HCT116 (cell line): ENCODE results near the gene TMEM174. TPM values are rescaled to one million over a fixed set of nuclear protein-coding genes. Genes with fewer than 3 reads are reported as not detected.

Experiments used
- ATAC-seq: fragments of 200-7000 bp; cut with Tn5 transposase; 2 replicates; pipeline ENCODE4 v1.9.1; 2020; ENCODE audit warnings: mild to moderate bottlenecking, moderate library complexity
- BruUV-seq: library from RNA; stranded (reverse); fragments of 400-500 nt; replicated peaks from 2 replicates; lab custom pipeline; 2021; lab: Mats Ljungman, UMichigan
- CTCF ChIA-PET: fragments of 300-600 bp; sonication (Branson Sonifier 250); formaldehyde crosslinking; loops from one replicate; lab custom pipeline; 2021; ENCODE audit warnings: antibody characterized with exemption; lab: Charles Lee
- POLR2A ChIA-PET: fragments of 300-600, 350-600 bp; sonication (Branson Sonifier 250); formaldehyde crosslinking; loops from one replicate; lab custom pipeline; 2021; ENCODE audit warnings: antibody characterized with exemption; lab: Charles Lee
- RAD21 ChIA-PET, 2 experiments: fragments of 300-600 bp; sonication (Branson Sonifier 250); formaldehyde crosslinking; loops; one replicate each; lab custom pipeline; 2023; ENCODE audit warnings: low total read pairs in 2 of 2; ENCODE audit not compliant: uncharacterized antibody in 2 of 2, unreplicated experiment in 2 of 2, low non-redundant PET in 1 of 2; lab: Charles Lee
- DNase-seq: peaks from one replicate; pipeline ENCODE4 v3.0.0-alpha.2; 2010; ENCODE audit warnings: low read depth, low spot score
- H2AFZ ChIP-seq: fragments of 200-600 bp; shearing (Covaris generic), sonication (generic); 2 replicates; pipeline ENCODE4 v1.6.1; 2017; ENCODE audit warnings: low read depth, mixed run types, mixed read lengths, antibody characterized with exemption, low read length; ENCODE audit not compliant: poor library complexity, severe bottlenecking
- H3K27ac ChIP-seq: 2 replicates; pipeline ENCODE4 v1.5.1; 2012; ENCODE audit warnings: low read depth, low read length
- H3K27me3 ChIP-seq: fragments of 200-600 bp; sonication (generic); 2 replicates; pipeline ENCODE4 v1.6.1; 2016; ENCODE audit warnings: mixed run types, low read length, mixed read lengths; ENCODE audit not compliant: insufficient read depth
- H3K36me3 ChIP-seq, 2 experiments: fragments of 200-500 bp in 1 of 2; fragments of 200-600 bp in 1 of 2; sonication (Bioruptor generic) in 1 of 2; sonication (generic) in 1 of 2; 2 replicates each; pipeline versions ENCODE4 v1.5.1 to v1.6.1; 2014 to 2016; ENCODE audit warnings: low read length in 2 of 2, inconsistent platforms in 1 of 2, mixed read lengths in 1 of 2, mixed run types in 1 of 2; ENCODE audit not compliant: insufficient read depth in 2 of 2, control insufficient read depth in 1 of 2
- H3K4me1 ChIP-seq, 2 experiments: fragments of 200-600 bp in 1 of 2; sonication (generic) in 1 of 2; 2 replicates each; pipeline versions ENCODE4 v1.5.1 to v1.6.1; 2012 to 2017; ENCODE audit warnings: low read length in 2 of 2, inconsistent platforms in 1 of 2, mild to moderate bottlenecking in 1 of 2, mixed read lengths in 1 of 2, mixed run types in 1 of 2, moderate library complexity in 1 of 2; ENCODE audit not compliant: insufficient read depth in 2 of 2, control insufficient read depth in 1 of 2
- H3K4me2 ChIP-seq: fragments of 200-600 bp; sonication (generic); 2 replicates; pipeline ENCODE4 v1.6.1; 2017; ENCODE audit warnings: mixed run types, low read length, mixed read lengths
- H3K4me3 ChIP-seq, 2 experiments: fragments of 200-600 bp in 1 of 2; sonication (generic) in 1 of 2; replicated peaks in 1 of 2; 2 replicates each; pipeline ENCODE4 v1.5.1; 2011 to 2016; ENCODE audit warnings: low read length in 2 of 2, control low read depth in 1 of 2, low read depth in 1 of 2, mild to moderate bottlenecking in 1 of 2, mixed read lengths in 1 of 2, mixed run types in 1 of 2
- H3K79me2 ChIP-seq: fragments of 200-600 bp; sonication (generic); 2 replicates; pipeline ENCODE4 v1.6.1; 2017; ENCODE audit warnings: mild to moderate bottlenecking, mixed run types, low read length, moderate library complexity, mixed read lengths; ENCODE audit not compliant: insufficient read depth
- H3K9ac ChIP-seq: fragments of 200-600 bp; sonication (generic); 2 replicates; pipeline ENCODE4 v1.6.1; 2016; ENCODE audit warnings: low read length, mixed read lengths
- H3K9me2 ChIP-seq: fragments of 200-600 bp; sonication (generic), shearing (Covaris generic); 2 replicates; pipeline ENCODE4 v1.6.1; 2017; ENCODE audit warnings: mixed run types, mild to moderate bottlenecking, moderate library complexity; ENCODE audit not compliant: insufficient read depth
- H3K9me3 ChIP-seq, 2 experiments: fragments of 200-500 bp in 1 of 2; fragments of 200-600 bp in 1 of 2; sonication (Bioruptor generic) in 1 of 2; sonication (generic) in 1 of 2; 2 replicates each; pipeline ENCODE4 v1.6.1; 2014 to 2017; ENCODE audit warnings: low read length in 2 of 2, mixed read lengths in 2 of 2, inconsistent platforms in 1 of 2, low read depth in 1 of 2, mild to moderate bottlenecking in 1 of 2, mixed run types in 1 of 2, moderate library complexity in 1 of 2; ENCODE audit not compliant: control insufficient read depth in 1 of 2, insufficient read depth in 1 of 2
- H4K20me1 ChIP-seq: fragments of 200-600 bp; sonication (generic), shearing (Covaris generic); 2 replicates; pipeline ENCODE4 v1.6.1; 2017; ENCODE audit warnings: mixed run types, mild to moderate bottlenecking, moderate library complexity; ENCODE audit not compliant: insufficient read depth
- CBX3 ChIP-seq: IDR thresholded peaks from 2 replicates; pipeline ENCODE4 v1.6.1; 2012; ENCODE audit warnings: low read depth
- CEBPB ChIP-seq: IDR thresholded peaks from 2 replicates; pipeline ENCODE4 v1.6.1; 2012; ENCODE audit warnings: low read depth
- EGR1 ChIP-seq: IDR thresholded peaks from 2 replicates; pipeline ENCODE4 v1.6.1; 2012; ENCODE audit warnings: low read depth
- EZH2phosphoT487 ChIP-seq: fragments of 200-600 bp; IDR thresholded peaks from 2 replicates; pipeline ENCODE4 v1.6.1; 2018; ENCODE audit warnings: antibody characterized with exemption, borderline replicate concordance
- FOSL1 ChIP-seq: IDR thresholded peaks from 2 replicates; pipeline ENCODE4 v1.6.1; 2012; ENCODE audit warnings: low read depth
- POLR2A ChIP-seq: IDR thresholded peaks from 2 replicates; pipeline ENCODE4 v1.7.0; 2011; ENCODE audit warnings: borderline replicate concordance; ENCODE audit not compliant: insufficient read depth, insufficient read length; ENCODE audit errors: extremely low read depth
- POLR2AphosphoS5 ChIP-seq: IDR thresholded peaks from 2 replicates; pipeline ENCODE4 v1.6.1; 2011; ENCODE audit warnings: mild to moderate bottlenecking, low read depth, low read length, moderate library complexity
- RAD21 ChIP-seq: IDR thresholded peaks from 2 replicates; pipeline ENCODE4 v1.6.1; 2012; ENCODE audit warnings: low read depth, mild to moderate bottlenecking
- SIN3A ChIP-seq: IDR thresholded peaks from 2 replicates; pipeline ENCODE4 v1.6.1; 2012; ENCODE audit warnings: low read depth
- SRF ChIP-seq: IDR thresholded peaks from 2 replicates; pipeline ENCODE4 v1.6.1; 2012; ENCODE audit warnings: low read depth
- TCF7L2 ChIP-seq: IDR thresholded peaks from 2 replicates; pipeline ENCODE4 v1.7.0; 2011; ENCODE audit warnings: borderline replicate concordance, inconsistent platforms; ENCODE audit not compliant: insufficient read depth, insufficient read length; ENCODE audit errors: extremely low read depth
- YY1 ChIP-seq: IDR thresholded peaks from 2 replicates; pipeline ENCODE4 v1.6.1; 2011; ENCODE audit warnings: low read length, low read depth, moderate library complexity, mild to moderate bottlenecking; ENCODE audit not compliant: insufficient replicate concordance; ENCODE audit errors: extremely low read depth
- ZFX ChIP-seq: fragments of 450-650 bp; IDR thresholded peaks from 2 replicates; pipeline ENCODE4 v1.6.1; 2017
- ZNF274 ChIP-seq: fragments of 200-500 bp; sonication (Bioruptor generic); IDR thresholded peaks from 2 replicates; pipeline ENCODE4 v1.6.1; 2014; ENCODE audit warnings: mild to moderate bottlenecking, low read depth, low read length, inconsistent platforms
- intact Hi-C: fragments of 100-400 bp; cut with micrococcal nuclease; formaldehyde crosslinking; loops from 2 replicates; pipeline ENCODE4 v1.10.0; 2022
- total RNA-seq: library from RNA; stranded (reverse); gene quantifications from one replicate; pipeline ENCODE4 v1.2.1, GENCODE V29; 2021; ENCODE audit not compliant: unreplicated experiment
- TF ChIP-seq, protein P1 (sequence below): IDR thresholded peaks from 2 replicates; pipeline ENCODE4 v1.6.1; 2012
- TF ChIP-seq, protein P2 (sequence below): IDR thresholded peaks from 2 replicates; pipeline ENCODE4 v1.6.1; 2012; ENCODE audit warnings: low read depth
- TF ChIP-seq, protein P3 (sequence below): IDR thresholded peaks from 2 replicates; pipeline ENCODE4 v1.6.1; 2011; ENCODE audit warnings: mild to moderate bottlenecking, low read length, moderate library complexity; ENCODE audit not compliant: insufficient replicate concordance; ENCODE audit errors: extremely low read depth

Gene TMEM174
- total RNA-seq, 1 experiment from 2014 or later, result not detected

DNA sequence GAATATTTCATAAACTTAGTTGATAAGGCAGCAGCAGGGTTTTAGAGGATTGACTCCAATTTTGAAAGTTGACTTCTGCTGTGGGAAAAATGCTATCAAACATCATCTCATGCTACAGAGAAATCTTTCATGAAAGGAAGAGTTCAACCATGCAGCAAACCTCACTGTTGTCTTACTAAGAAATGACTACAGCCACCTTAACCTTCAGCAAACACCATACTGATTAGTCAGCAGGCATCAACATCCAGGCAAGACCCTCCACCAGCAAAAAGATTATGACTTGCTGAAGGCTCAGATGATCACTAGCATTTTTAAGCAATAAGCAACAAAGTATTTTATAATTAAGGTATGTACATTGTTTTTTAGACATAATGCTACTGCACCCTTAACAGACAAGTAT, 7.6 kb downstream of the TMEM174 start:
- no TSS peak for BruUV-seq

More for the DNA sequence above, 7.6 kb downstream of the TMEM174 start:
- intact Hi-C loops, result no loop called here
- Histone ChIP-seq H3K9me3 (no peaks in the 10 kb centered on the region), H3K79me2 (no peaks in the 10 kb centered on the region), H3K27ac (no peak overlapping the region), H3K9me2 (no peaks in the 10 kb centered on the region), H3K9ac (no peak overlapping the region), H3K4me1 (no peaks in the 10 kb centered on the region), H3K4me2 (no peak overlapping the region), H3K36me3 (no peaks in the 10 kb centered on the region), H3K27me3 (no peaks in the 10 kb centered on the region), H3K4me3 (no peak overlapping the region), H2AFZ (no peak overlapping the region), H4K20me1 (no peaks in the 10 kb centered on the region)
- ChIA-PET POLR2A (interaction anchor here (0.8 kb wide), 1 partner anchor 58 kb away, joined by 3 read pairs; no protein-coding TSS in a partner anchor), CTCF (no interaction called here), RAD21 (no interaction called here)
- TF ChIP-seq TCF7L2 (no peak), SRF (no peak), EGR1 (no peak), POLR2A (no peak), CEBPB (no peak), YY1 (no peak), SIN3A (no peak), EZH2phosphoT487 (no peak), POLR2AphosphoS5 (no peak), RAD21 (no peak), FOSL1 (no peak), ZNF274 (no peak), CBX3 (no peak), ZFX (no peak)
- TF ChIP-seq, protein P1, sequence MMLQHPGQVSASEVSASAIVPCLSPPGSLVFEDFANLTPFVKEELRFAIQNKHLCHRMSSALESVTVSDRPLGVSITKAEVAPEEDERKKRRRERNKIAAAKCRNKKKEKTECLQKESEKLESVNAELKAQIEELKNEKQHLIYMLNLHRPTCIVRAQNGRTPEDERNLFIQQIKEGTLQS, result no peak
- TF ChIP-seq, protein P2, sequence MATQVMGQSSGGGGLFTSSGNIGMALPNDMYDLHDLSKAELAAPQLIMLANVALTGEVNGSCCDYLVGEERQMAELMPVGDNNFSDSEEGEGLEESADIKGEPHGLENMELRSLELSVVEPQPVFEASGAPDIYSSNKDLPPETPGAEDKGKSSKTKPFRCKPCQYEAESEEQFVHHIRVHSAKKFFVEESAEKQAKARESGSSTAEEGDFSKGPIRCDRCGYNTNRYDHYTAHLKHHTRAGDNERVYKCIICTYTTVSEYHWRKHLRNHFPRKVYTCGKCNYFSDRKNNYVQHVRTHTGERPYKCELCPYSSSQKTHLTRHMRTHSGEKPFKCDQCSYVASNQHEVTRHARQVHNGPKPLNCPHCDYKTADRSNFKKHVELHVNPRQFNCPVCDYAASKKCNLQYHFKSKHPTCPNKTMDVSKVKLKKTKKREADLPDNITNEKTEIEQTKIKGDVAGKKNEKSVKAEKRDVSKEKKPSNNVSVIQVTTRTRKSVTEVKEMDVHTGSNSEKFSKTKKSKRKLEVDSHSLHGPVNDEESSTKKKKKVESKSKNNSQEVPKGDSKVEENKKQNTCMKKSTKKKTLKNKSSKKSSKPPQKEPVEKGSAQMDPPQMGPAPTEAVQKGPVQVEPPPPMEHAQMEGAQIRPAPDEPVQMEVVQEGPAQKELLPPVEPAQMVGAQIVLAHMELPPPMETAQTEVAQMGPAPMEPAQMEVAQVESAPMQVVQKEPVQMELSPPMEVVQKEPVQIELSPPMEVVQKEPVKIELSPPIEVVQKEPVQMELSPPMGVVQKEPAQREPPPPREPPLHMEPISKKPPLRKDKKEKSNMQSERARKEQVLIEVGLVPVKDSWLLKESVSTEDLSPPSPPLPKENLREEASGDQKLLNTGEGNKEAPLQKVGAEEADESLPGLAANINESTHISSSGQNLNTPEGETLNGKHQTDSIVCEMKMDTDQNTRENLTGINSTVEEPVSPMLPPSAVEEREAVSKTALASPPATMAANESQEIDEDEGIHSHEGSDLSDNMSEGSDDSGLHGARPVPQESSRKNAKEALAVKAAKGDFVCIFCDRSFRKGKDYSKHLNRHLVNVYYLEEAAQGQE, result no peak
- TF ChIP-seq, protein P3, sequence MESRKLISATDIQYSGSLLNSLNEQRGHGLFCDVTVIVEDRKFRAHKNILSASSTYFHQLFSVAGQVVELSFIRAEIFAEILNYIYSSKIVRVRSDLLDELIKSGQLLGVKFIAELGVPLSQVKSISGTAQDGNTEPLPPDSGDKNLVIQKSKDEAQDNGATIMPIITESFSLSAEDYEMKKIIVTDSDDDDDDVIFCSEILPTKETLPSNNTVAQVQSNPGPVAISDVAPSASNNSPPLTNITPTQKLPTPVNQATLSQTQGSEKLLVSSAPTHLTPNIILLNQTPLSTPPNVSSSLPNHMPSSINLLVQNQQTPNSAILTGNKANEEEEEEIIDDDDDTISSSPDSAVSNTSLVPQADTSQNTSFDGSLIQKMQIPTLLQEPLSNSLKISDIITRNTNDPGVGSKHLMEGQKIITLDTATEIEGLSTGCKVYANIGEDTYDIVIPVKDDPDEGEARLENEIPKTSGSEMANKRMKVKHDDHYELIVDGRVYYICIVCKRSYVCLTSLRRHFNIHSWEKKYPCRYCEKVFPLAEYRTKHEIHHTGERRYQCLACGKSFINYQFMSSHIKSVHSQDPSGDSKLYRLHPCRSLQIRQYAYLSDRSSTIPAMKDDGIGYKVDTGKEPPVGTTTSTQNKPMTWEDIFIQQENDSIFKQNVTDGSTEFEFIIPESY, result no peak
- DNase-seq (no peak), ATAC-seq (no peak)
